HepG2 (cell line): ENCODE results near the gene COMP. TPM values are rescaled to one million over a fixed set of nuclear protein-coding genes. Genes with fewer than 3 reads are reported as not detected.

Experiments
- BORCS8-MEF2B ChIP-seq: sonication (generic); formaldehyde crosslinking; IDR thresholded peaks from 2 replicates; pipeline ENCODE4 v1.8.0; 2022; ENCODE audit warnings: mild to moderate bottlenecking, missing genetic modification reagents
- FOXC1 ChIP-seq: sonication (generic); formaldehyde crosslinking; IDR thresholded peaks from 2 replicates; pipeline ENCODE4 v1.8.0; 2022; ENCODE audit warnings: mild to moderate bottlenecking, missing genetic modification reagents, borderline replicate concordance
- HDAC1 ChIP-seq: sonication (generic); formaldehyde crosslinking; IDR thresholded peaks from 2 replicates; pipeline ENCODE4 v1.5.1; 2020; ENCODE audit warnings: mild to moderate bottlenecking, missing genetic modification reagents
- HNF4A ChIP-seq: sonication (generic); formaldehyde crosslinking; IDR thresholded peaks from 2 replicates; pipeline ENCODE4 v1.4.0; 2020; ENCODE audit warnings: missing genetic modification reagents
- JUNB ChIP-seq: sonication (generic); formaldehyde crosslinking; IDR thresholded peaks from 2 replicates; pipeline ENCODE4 v1.8.0; 2022; ENCODE audit warnings: missing genetic modification reagents, mild to moderate bottlenecking, borderline replicate concordance
- KLF12 ChIP-seq: sonication (generic); formaldehyde crosslinking; IDR thresholded peaks from 2 replicates; pipeline ENCODE4 v1.4.0; 2020; ENCODE audit warnings: missing genetic modification reagents, borderline replicate concordance
- MED8 ChIP-seq: sonication (generic); formaldehyde crosslinking; IDR thresholded peaks from 2 replicates; pipeline ENCODE4 v1.8.1; 2023; ENCODE audit warnings: mild to moderate bottlenecking, missing genetic modification reagents; ENCODE audit not compliant: insufficient replicate concordance
- NCOR1 ChIP-seq: fragments of 200-600 bp; sonication (generic); IDR thresholded peaks from 2 replicates; pipeline ENCODE4 v1.7.0; 2017; ENCODE audit warnings: antibody characterized with exemption, low read length, borderline replicate concordance
- NONO ChIP-seq, 2 experiments: fragments of 450-650 bp in 1 of 2; sonication (generic) in 1 of 2; formaldehyde crosslinking in 1 of 2; IDR thresholded peaks in 1 of 2; conservative IDR thresholded peaks in 1 of 2; 2 replicates each; pipeline versions ENCODE4 v1.6.1 to v1.8.0; 2017 to 2022; ENCODE audit warnings: mild to moderate bottlenecking in 1 of 2, missing genetic modification reagents in 1 of 2, moderate library complexity in 1 of 2
- RFXANK ChIP-seq: IDR thresholded peaks from 2 replicates; pipeline ENCODE4 v1.6.1; 2016
- XRCC5 ChIP-seq: fragments of 200-400 bp; formaldehyde crosslinking; optimal IDR thresholded peaks from 2 replicates; pipeline ENCODE3; 2017; ENCODE audit warnings: mild to moderate bottlenecking, low read length
- ZFP36 ChIP-seq: fragments of 150-350 bp; IDR thresholded peaks from 2 replicates; pipeline ENCODE4 v1.6.1; 2018; ENCODE audit warnings: borderline replicate concordance, low read length, low read depth; ENCODE audit not compliant: partially characterized antibody
- ZKSCAN5 ChIP-seq: sonication (generic); formaldehyde crosslinking; IDR thresholded peaks from 2 replicates; pipeline ENCODE4 v1.5.1; 2020; ENCODE audit warnings: mild to moderate bottlenecking, missing genetic modification reagents
- ZNF816 ChIP-seq: sonication (generic); formaldehyde crosslinking; IDR thresholded peaks from 2 replicates; pipeline ENCODE4 v1.8.0; 2022; ENCODE audit warnings: missing genetic modification reagents, mild to moderate bottlenecking, borderline replicate concordance
- polyA plus RNA-seq, 8 experiments: library from polyadenylated mRNA; depleted of rRNA in 3 of 8; stranded (reverse) in 7 of 8; unstranded in 1 of 8; fragments of >200 nt; fragmentation: Illumina TruSeq in 4 of 8; extraction: Trizol in 4 of 8; gene quantifications; 2 replicates each; pipeline versions ENCODE4 v1.2.1 to v1.2.3, GENCODE V29; 2011 to 2016; ENCODE audit warnings: low read depth in 4 of 8, missing spikeins in 1 of 8, mixed read lengths in 1 of 8; ENCODE audit not compliant: insufficient read depth in 1 of 8
- total RNA-seq, 5 experiments: library from RNA; depleted of rRNA; stranded (reverse); fragments of >200 nt; fragmentation: Illumina TruSeq; extraction: Trizol; gene quantifications; 2 replicates each; pipeline ENCODE4 v1.2.3, GENCODE V29; 2016; ENCODE audit warnings: low read depth in 1 of 5
- TF ChIP-seq, protein P1 (sequence below): fragments of 450-650 bp; IDR thresholded peaks from 2 replicates; pipeline ENCODE4 v1.6.1; 2017
- TF ChIP-seq, protein P2 (sequence below): IDR thresholded peaks from 2 replicates; pipeline ENCODE4 v1.4.0; 2020; ENCODE audit warnings: mild to moderate bottlenecking, missing genetic modification reagents

Gene COMP
- total and polyA plus RNA-seq, 2 of the 13 experiments (the other 11 are each of a cell fraction or from before 2014, with no cell fraction given): 0.04 to 0.13 TPM

DNA sequence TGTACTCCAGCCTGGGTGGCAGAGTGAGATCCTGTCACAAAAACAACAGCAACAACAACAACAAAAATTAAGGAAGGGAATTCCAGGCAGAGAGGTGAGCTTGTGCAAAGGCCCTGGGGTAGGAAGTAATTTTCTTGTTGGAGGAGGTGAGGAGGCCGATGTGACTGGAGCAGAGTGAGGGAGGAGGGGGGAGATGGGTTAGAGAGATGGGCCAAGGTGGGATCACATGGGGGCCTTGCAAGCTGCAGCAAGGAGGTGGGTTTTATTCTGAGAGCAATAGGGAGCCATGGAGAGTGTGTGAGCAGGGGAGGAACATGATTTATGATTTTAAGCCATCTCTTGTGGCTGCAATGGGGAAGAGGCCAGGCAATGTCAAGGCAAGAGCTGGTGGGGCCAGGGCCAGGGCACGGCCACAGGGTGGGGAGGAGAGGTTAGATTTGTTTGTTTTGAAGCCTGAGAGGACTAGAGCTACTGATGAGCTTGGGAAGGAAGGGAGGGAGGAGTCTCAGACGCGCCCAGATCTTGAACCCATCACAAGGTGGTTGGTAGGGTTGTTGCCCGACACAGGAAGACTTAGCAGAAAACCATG lies 12.5 kb upstream of the COMP start (continued):
- peak; percentile 44; the same call in 1 of the 2 replicates for TF ChIP-seq JUNB (CRISPR knock-in tag)
- TF ChIP-seq, protein P1, sequence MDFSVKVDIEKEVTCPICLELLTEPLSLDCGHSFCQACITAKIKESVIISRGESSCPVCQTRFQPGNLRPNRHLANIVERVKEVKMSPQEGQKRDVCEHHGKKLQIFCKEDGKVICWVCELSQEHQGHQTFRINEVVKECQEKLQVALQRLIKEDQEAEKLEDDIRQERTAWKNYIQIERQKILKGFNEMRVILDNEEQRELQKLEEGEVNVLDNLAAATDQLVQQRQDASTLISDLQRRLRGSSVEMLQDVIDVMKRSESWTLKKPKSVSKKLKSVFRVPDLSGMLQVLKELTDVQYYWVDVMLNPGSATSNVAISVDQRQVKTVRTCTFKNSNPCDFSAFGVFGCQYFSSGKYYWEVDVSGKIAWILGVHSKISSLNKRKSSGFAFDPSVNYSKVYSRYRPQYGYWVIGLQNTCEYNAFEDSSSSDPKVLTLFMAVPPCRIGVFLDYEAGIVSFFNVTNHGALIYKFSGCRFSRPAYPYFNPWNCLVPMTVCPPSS: no peak
- TF ChIP-seq, protein P2, sequence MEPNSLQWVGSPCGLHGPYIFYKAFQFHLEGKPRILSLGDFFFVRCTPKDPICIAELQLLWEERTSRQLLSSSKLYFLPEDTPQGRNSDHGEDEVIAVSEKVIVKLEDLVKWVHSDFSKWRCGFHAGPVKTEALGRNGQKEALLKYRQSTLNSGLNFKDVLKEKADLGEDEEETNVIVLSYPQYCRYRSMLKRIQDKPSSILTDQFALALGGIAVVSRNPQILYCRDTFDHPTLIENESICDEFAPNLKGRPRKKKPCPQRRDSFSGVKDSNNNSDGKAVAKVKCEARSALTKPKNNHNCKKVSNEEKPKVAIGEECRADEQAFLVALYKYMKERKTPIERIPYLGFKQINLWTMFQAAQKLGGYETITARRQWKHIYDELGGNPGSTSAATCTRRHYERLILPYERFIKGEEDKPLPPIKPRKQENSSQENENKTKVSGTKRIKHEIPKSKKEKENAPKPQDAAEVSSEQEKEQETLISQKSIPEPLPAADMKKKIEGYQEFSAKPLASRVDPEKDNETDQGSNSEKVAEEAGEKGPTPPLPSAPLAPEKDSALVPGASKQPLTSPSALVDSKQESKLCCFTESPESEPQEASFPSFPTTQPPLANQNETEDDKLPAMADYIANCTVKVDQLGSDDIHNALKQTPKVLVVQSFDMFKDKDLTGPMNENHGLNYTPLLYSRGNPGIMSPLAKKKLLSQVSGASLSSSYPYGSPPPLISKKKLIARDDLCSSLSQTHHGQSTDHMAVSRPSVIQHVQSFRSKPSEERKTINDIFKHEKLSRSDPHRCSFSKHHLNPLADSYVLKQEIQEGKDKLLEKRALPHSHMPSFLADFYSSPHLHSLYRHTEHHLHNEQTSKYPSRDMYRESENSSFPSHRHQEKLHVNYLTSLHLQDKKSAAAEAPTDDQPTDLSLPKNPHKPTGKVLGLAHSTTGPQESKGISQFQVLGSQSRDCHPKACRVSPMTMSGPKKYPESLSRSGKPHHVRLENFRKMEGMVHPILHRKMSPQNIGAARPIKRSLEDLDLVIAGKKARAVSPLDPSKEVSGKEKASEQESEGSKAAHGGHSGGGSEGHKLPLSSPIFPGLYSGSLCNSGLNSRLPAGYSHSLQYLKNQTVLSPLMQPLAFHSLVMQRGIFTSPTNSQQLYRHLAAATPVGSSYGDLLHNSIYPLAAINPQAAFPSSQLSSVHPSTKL (CRISPR knock-in tag): 0 out of 2 replicates have a peak, but pooled peaks have one; percentile 3
- TF ChIP-seq FOXC1 (CRISPR knock-in tag): peak; percentile 17; the same call in 1 of the 2 replicates
- no peak for TF ChIP-seq HDAC1 (CRISPR knock-in tag)
- TF ChIP-seq ZNF816 (CRISPR knock-in tag): no peak
- no peak for TF ChIP-seq HNF4A (CRISPR knock-in tag)
- TF ChIP-seq KLF12 (CRISPR knock-in tag): no peak
- no peak for TF ChIP-seq NCOR1
- no peak for TF ChIP-seq BORCS8-MEF2B (CRISPR knock-in tag)
- peak; percentile 63 for TF ChIP-seq ZFP36
- TF ChIP-seq MED8 (CRISPR knock-in tag): no peak
- no peak for TF ChIP-seq XRCC5
- no peak for TF ChIP-seq NONO (IDR thresholded peaks at IDR 0.05)
- peak; percentile 21; the same call in 1 of the 2 replicates for TF ChIP-seq NONO (CRISPR knock-in tag; conservative IDR thresholded peaks at IDR 0.05)
- no peak for TF ChIP-seq ZKSCAN5 (CRISPR knock-in tag)
- TF ChIP-seq RFXANK (CRISPR knock-in tag): no peak
